Measurements from ENCODE around the gene PUM2. TPM values are rescaled to one million over a fixed set of nuclear protein-coding genes. Genes with fewer than 3 reads are reported as not detected.

PUM2 gene
- total RNA-seq, 2 experiments from 2014 or later: 78.4 to 112 TPM

- Mint-ChIP-seq H3K27ac (peak overlapping the region; percentile 63), H3K27me3 (no peaks in the 10 kb centered on the region), H3K9me3 (ENCODE audit: low read depth) (no peaks in the 10 kb centered on the region), H3K4me3 (no peak overlapping the region), H3K4me1 (peaks cover 34% of the 10 kb centered on the region), H3K36me3 (ENCODE audit: low read depth) (peaks cover 51% of the 10 kb centered on the region)
- no peak for DNase-seq
- CTCF ChIA-PET: interaction anchor here (1.2 to 2.0 kb wide), 4 partner anchors 9 to 17 kb away, joined by 3 to 8 read pairs (median 6); no protein-coding TSS in a partner anchor
- peak; percentile 33 for ATAC-seq
- intact Hi-C loops (cut with DNase I, micrococcal nuclease): no loop called here
- POLR2A ChIA-PET: interaction anchor here (0.6 kb wide), 1 partner anchor 91 kb away, joined by 4 read pairs; no protein-coding TSS in a partner anchor
Observed at GRCh38 chr2:20314562-20315501, 35.8 kb downstream of the PUM2 start.

GRCh38 chr2:20313659-20314058 is 37.0 kb downstream of the PUM2 start:
- ATAC-seq (peak; percentile 44), DNase-seq (no peak)
- Mint-ChIP-seq H3K27me3 (no peaks in the 10 kb centered on the region), H3K9me3 (ENCODE audit: low read depth) (no peaks in the 10 kb centered on the region), H3K4me1 (peaks cover 26% of the 10 kb centered on the region), H3K27ac (no peak overlapping the region), H3K4me3 (no peak overlapping the region), H3K36me3 (ENCODE audit: low read depth) (peaks cover 47% of the 10 kb centered on the region)
- intact Hi-C loops (cut with DNase I, micrococcal nuclease): no loop called here
- CTCF ChIA-PET: interaction anchor here (1.5 to 2.0 kb wide), 3 partner anchors 10 to 13 kb away, joined by 4 to 8 read pairs (median 8); no protein-coding TSS in a partner anchor
- POLR2A ChIA-PET: no interaction called here

GRCh38 chr2:20309001-20309400 is 41.6 kb downstream of the PUM2 start:
- no peak overlapping the region for H3K4me3 Mint-ChIP-seq
- H3K36me3 Mint-ChIP-seq (ENCODE audit: low read depth): peaks cover 33% of the 10 kb centered on the region
- DNase-seq (no peak), ATAC-seq (no peak)
- H3K9me3 Mint-ChIP-seq (ENCODE audit: low read depth): no peaks in the 10 kb centered on the region
- H3K4me1 Mint-ChIP-seq: peaks cover 9% of the 10 kb centered on the region
- no peak overlapping the region for H3K27ac Mint-ChIP-seq
- ChIA-PET POLR2A (no interaction called here), CTCF (interaction anchor here (0.9 to 1.5 kb wide), 8 partner anchors 14 to 335 kb away, joined by 3 to 4 read pairs (median 3); no protein-coding TSS in a partner anchor)
- no peaks in the 10 kb centered on the region for H3K27me3 Mint-ChIP-seq
- intact Hi-C loops (cut with DNase I, micrococcal nuclease): no loop called here

- H3K27me3 Mint-ChIP-seq: no peaks in the 10 kb centered on the region
- POLR2A ChIA-PET: no interaction called here
- H3K36me3 Mint-ChIP-seq (ENCODE audit: low read depth): peaks cover 39% of the 10 kb centered on the region
- CTCF ChIA-PET: interaction anchor here (1.2 kb wide), 1 partner anchor 16 kb away, joined by 3 read pairs; no protein-coding TSS in a partner anchor
- peaks cover 6% of the 10 kb centered on the region for H3K4me1 Mint-ChIP-seq
- no peaks in the 10 kb centered on the region for H3K9me3 Mint-ChIP-seq (ENCODE audit: low read depth)
- ATAC-seq: no peak
- H3K4me3 Mint-ChIP-seq: no peak overlapping the region
- intact Hi-C loops (cut with DNase I, micrococcal nuclease): no loop called here
- no peak overlapping the region for H3K27ac Mint-ChIP-seq
- no peak for DNase-seq
Observed at GRCh38 chr2:20307311-20307710, 43.3 kb downstream of the PUM2 start.

GRCh38 chr2:20304411-20304810 is 46.2 kb downstream of the PUM2 start:
- POLR2A ChIA-PET: no interaction called here
- Mint-ChIP-seq H3K9me3 (ENCODE audit: low read depth) (no peaks in the 10 kb centered on the region), H3K27ac (no peak overlapping the region), H3K4me1 (peaks cover 4% of the 10 kb centered on the region), H3K4me3 (no peak overlapping the region), H3K36me3 (ENCODE audit: low read depth) (peaks cover 41% of the 10 kb centered on the region), H3K27me3 (no peaks in the 10 kb centered on the region)
- intact Hi-C loops (cut with DNase I, micrococcal nuclease): no loop called here
- no peak for DNase-seq
- CTCF ChIA-PET: interaction anchor here (0.6 to 3.7 kb wide), 9 partner anchors 10 to 1016 kb away, joined by 3 to 18 read pairs (median 5); partner anchors contain the start of gene RHOB
- ATAC-seq: no peak

GRCh38 chr2:20303966-20304365 is 46.7 kb downstream of the PUM2 start:
- Mint-ChIP-seq H3K4me1 (peaks cover 6% of the 10 kb centered on the region), H3K4me3 (no peak overlapping the region), H3K36me3 (ENCODE audit: low read depth) (peaks cover 36% of the 10 kb centered on the region), H3K27ac (no peak overlapping the region), H3K27me3 (no peaks in the 10 kb centered on the region), H3K9me3 (ENCODE audit: low read depth) (no peaks in the 10 kb centered on the region)
- intact Hi-C loops (cut with DNase I, micrococcal nuclease): no loop called here
- no peak for DNase-seq
- ChIA-PET CTCF (interaction anchor here (0.6 to 3.7 kb wide), 10 partner anchors 8 to 143 kb away, joined by 3 to 18 read pairs (median 4); partner anchors contain the start of gene RHOB), POLR2A (no interaction called here)
- ATAC-seq: no peak

GRCh38 chr2:20302019-20302418 is 48.6 kb downstream of the PUM2 start:
- ChIA-PET CTCF (no interaction called here), POLR2A (no interaction called here)
- no peak for DNase-seq
- Mint-ChIP-seq H3K36me3 (ENCODE audit: low read depth) (peaks cover 34% of the 10 kb centered on the region), H3K27me3 (no peaks in the 10 kb centered on the region), H3K9me3 (ENCODE audit: low read depth) (no peaks in the 10 kb centered on the region), H3K4me3 (no peak overlapping the region), H3K4me1 (peaks cover 9% of the 10 kb centered on the region), H3K27ac (no peak overlapping the region)
- intact Hi-C loops (cut with DNase I, micrococcal nuclease): no loop called here
- no peak for ATAC-seq

- H3K36me3 Mint-ChIP-seq (ENCODE audit: low read depth): peaks cover 33% of the 10 kb centered on the region
- intact Hi-C loops (cut with DNase I, micrococcal nuclease): no loop called here
- CTCF ChIA-PET: interaction anchor here (0.6 to 0.8 kb wide), 2 partner anchors 19 to 24 kb away, joined by 4 to 5 read pairs; no protein-coding TSS in a partner anchor
Observed at GRCh38 chr2:20300656-20301055, 50.0 kb downstream of the PUM2 start.

GRCh38 chr2:20299113-20299512 is 51.5 kb downstream of the PUM2 start:
- ChIA-PET CTCF (interaction anchor here (1.1 kb wide), 1 partner anchor 28 kb away, joined by 3 read pairs; no protein-coding TSS in a partner anchor), POLR2A (no interaction called here)
- peak; percentile 14 for DNase-seq
- no peaks in the 10 kb centered on the region for H3K9me3 Mint-ChIP-seq (ENCODE audit: low read depth)
- H3K27ac Mint-ChIP-seq: peak overlapping the region; percentile 37
- H3K4me1 Mint-ChIP-seq: peaks cover 14% of the 10 kb centered on the region
- ATAC-seq: no peak
- no peak overlapping the region for H3K4me3 Mint-ChIP-seq
- no peaks in the 10 kb centered on the region for H3K27me3 Mint-ChIP-seq
- intact Hi-C loops (cut with DNase I, micrococcal nuclease): no loop called here
- peaks cover 38% of the 10 kb centered on the region for H3K36me3 Mint-ChIP-seq (ENCODE audit: low read depth)

More at GRCh38 chr2:20300656-20301055, 50.0 kb downstream of the PUM2 start:
- no peaks in the 10 kb centered on the region for H3K27me3 Mint-ChIP-seq
- no peaks in the 10 kb centered on the region for H3K9me3 Mint-ChIP-seq (ENCODE audit: low read depth)
- POLR2A ChIA-PET: no interaction called here
- H3K4me1 Mint-ChIP-seq: peaks cover 14% of the 10 kb centered on the region
- DNase-seq (no peak), ATAC-seq (no peak)
- no peak overlapping the region for H3K4me3 Mint-ChIP-seq
- no peak overlapping the region for H3K27ac Mint-ChIP-seq

GRCh38 chr2:20294231-20294630 is 56.4 kb downstream of the PUM2 start:
- ChIA-PET POLR2A (no interaction called here), CTCF (interaction anchor here (0.8 to 4.8 kb wide), 5 partner anchors 9 to 32 kb away, joined by 3 to 20 read pairs (median 5); no protein-coding TSS in a partner anchor)
- ATAC-seq (no peak), DNase-seq (no peak)
- peaks cover 16% of the 10 kb centered on the region for H3K4me1 Mint-ChIP-seq
- intact Hi-C loops (cut with DNase I, micrococcal nuclease): no loop called here
- H3K27ac Mint-ChIP-seq: no peak overlapping the region
- no peak overlapping the region for H3K4me3 Mint-ChIP-seq
- H3K36me3 Mint-ChIP-seq (ENCODE audit: low read depth): peaks cover 32% of the 10 kb centered on the region
- no peaks in the 10 kb centered on the region for H3K27me3 Mint-ChIP-seq
- H3K9me3 Mint-ChIP-seq (ENCODE audit: low read depth): no peaks in the 10 kb centered on the region

- peaks cover 12% of the 10 kb centered on the region for H3K4me1 Mint-ChIP-seq
- CTCF ChIA-PET: interaction anchor here (1.5 to 4.8 kb wide), 4 partner anchors 10 to 34 kb away, joined by 3 to 20 read pairs (median 6); no protein-coding TSS in a partner anchor
- no peaks in the 10 kb centered on the region for H3K27me3 Mint-ChIP-seq
- H3K36me3 Mint-ChIP-seq (ENCODE audit: low read depth): peaks cover 30% of the 10 kb centered on the region
- POLR2A ChIA-PET: no interaction called here
- no peaks in the 10 kb centered on the region for H3K9me3 Mint-ChIP-seq (ENCODE audit: low read depth)
- no peak overlapping the region for H3K4me3 Mint-ChIP-seq
- intact Hi-C loops (cut with DNase I, micrococcal nuclease): no loop called here
- H3K27ac Mint-ChIP-seq: no peak overlapping the region
- ATAC-seq: no peak
- no peak for DNase-seq
Observed at GRCh38 chr2:20292984-20293383, 57.7 kb downstream of the PUM2 start.
